Stimulated activated CD8-positive, alpha-beta memory T cell treated with anti-CD3 and anti-CD28 coated beads, Interleukin-7, amount 100 ng/mL, for 48 hours (primary cell): ENCODE data around the gene IL23A.
"Not testable (repeated sequence)": the region's sequence is repeated elsewhere in the genome, so short reads cannot be mapped to it uniquely, and the experiment has no call there.

Source experiments
- DNase-seq, 2 donors: peaks; one replicate each; pipeline ENCODE4 v3.0.0-alpha.2; 2020; ENCODE audit warnings: low read depth in 1 of 2; ENCODE audit errors: extremely low read depth in 1 of 2

Gene IL23A

GRCh38 chr12:56338308-56339157 lies at the start of gene IL23A:
Gene IL23A, plus strand, starts transcription at chr12:56338884. Its CDS starts 161 bp downstream, at chr12:56339045.
- DNase-seq, result peak; percentile 75 to 95

GRCh38 chr12:56293795-56294194 lies 44.9 kb upstream of the IL23A start:
- no peak for DNase-seq

- no peak for DNase-seq
Measured at GRCh38 chr12:56296295-56296694, 42.4 kb upstream of the IL23A start.

GRCh38 chr12:56297400-56297799 lies 41.3 kb upstream of the IL23A start:
- no peak for DNase-seq

GRCh38 chr12:56298828-56299227 lies 39.9 kb upstream of the IL23A start:
- DNase-seq, result no peak

- no peak for DNase-seq
Measured at GRCh38 chr12:56299308-56299852, 39.3 kb upstream of the IL23A start.

GRCh38 chr12:56299853-56300643 lies 38.6 kb upstream of the IL23A start, which contains the start of gene CS:
Gene CS, minus strand, starts transcription at chr12:56300330. Its CDS starts 129 bp downstream, at chr12:56300201.
- peak; percentile 96 to 99 for DNase-seq

GRCh38 chr12:56300644-56301464 lies 37.8 kb upstream of the IL23A start:
- DNase-seq, result no peak

GRCh38 chr12:56304276-56304675 lies 34.4 kb upstream of the IL23A start:
- no peak for DNase-seq

- no peak for DNase-seq
Measured at GRCh38 chr12:56304872-56305590, 33.7 kb upstream of the IL23A start.

- no peak for DNase-seq
Measured at GRCh38 chr12:56307221-56307965, 31.3 kb upstream of the IL23A start.

- no peak for DNase-seq
Measured at GRCh38 chr12:56308714-56309113, 30.0 kb upstream of the IL23A start.

GRCh38 chr12:56311003-56311402 lies 27.7 kb upstream of the IL23A start:
- no peak for DNase-seq

GRCh38 chr12:56315249-56315621 lies 23.4 kb upstream of the IL23A start:
- DNase-seq, result no peak

GRCh38 chr12:56315622-56316473 lies 22.8 kb upstream of the IL23A start, which contains the start of gene CNPY2:
Gene CNPY2, minus strand, starts transcription at chr12:56315988. Its CDS starts 771 bp downstream, at chr12:56315217.
- DNase-seq, result peak; percentile 93 to 98

- no peak for DNase-seq
Measured at GRCh38 chr12:56317675-56318074, 21.0 kb upstream of the IL23A start.

GRCh38 chr12:56321027-56321426 lies 17.7 kb upstream of the IL23A start:
- no peak for DNase-seq

- not testable (repeated sequence) for DNase-seq
Measured at GRCh38 chr12:56321610-56322009, 17.1 kb upstream of the IL23A start.
